ENCODE measurements around the gene SLC25A15. TPM values are rescaled to one million over a fixed set of nuclear protein-coding genes. Genes with fewer than 3 reads are reported as not detected.

Gene SLC25A15
- total RNA-seq: 5.2 TPM

GRCh38 chr13:40789275-40790153 is at the start of gene SLC25A15:
TSS of gene SLC25A15 (plus strand) at chr13:40789611. CDS start at chr13:40793227, 3,616 bp downstream.
- peak; percentile 75 for DNase-seq (ENCODE audit: low spot score)

- no peak for DNase-seq (ENCODE audit: low spot score)
These were observed 40.1 kb upstream of the SLC25A15 start for GRCh38 chr13:40749327-40749726.

GRCh38 chr13:40755082-40755700 is 34.2 kb upstream of the SLC25A15 start:
- DNase-seq (ENCODE audit: low spot score): no peak

- DNase-seq (ENCODE audit: low spot score): no peak
These were observed 33.4 kb upstream of the SLC25A15 start for GRCh38 chr13:40756042-40756441.

GRCh38 chr13:40758811-40759210 is 30.6 kb upstream of the SLC25A15 start:
- no peak for DNase-seq (ENCODE audit: low spot score)

- DNase-seq (ENCODE audit: low spot score): no peak
These were observed 26.6 kb upstream of the SLC25A15 start for GRCh38 chr13:40762849-40763248.

GRCh38 chr13:40764587-40765403 is 24.6 kb upstream of the SLC25A15 start:
- DNase-seq (ENCODE audit: low spot score): no peak

GRCh38 chr13:40765602-40766001 is 23.8 kb upstream of the SLC25A15 start:
- DNase-seq (ENCODE audit: low spot score): no peak

GRCh38 chr13:40769970-40770369 is 19.4 kb upstream of the SLC25A15 start:
- DNase-seq (ENCODE audit: low spot score): no peak

- no peak for DNase-seq (ENCODE audit: low spot score)
These were observed 18.8 kb upstream of the SLC25A15 start for GRCh38 chr13:40770609-40770933.

GRCh38 chr13:40770934-40771618 is 18.3 kb upstream of the SLC25A15 start, which contains the start of gene MRPS31:
TSS of gene MRPS31 (minus strand) at chr13:40771190. CDS start at chr13:40771136, 54 bp downstream.
- DNase-seq (ENCODE audit: low spot score): peak; percentile 96

- DNase-seq (ENCODE audit: low spot score): no peak
These were observed 16.5 kb upstream of the SLC25A15 start for GRCh38 chr13:40772765-40773473.

GRCh38 chr13:40774672-40775071 is 14.7 kb upstream of the SLC25A15 start:
- no peak for DNase-seq (ENCODE audit: low spot score)

- DNase-seq (ENCODE audit: low spot score): no peak
These were observed 13.2 kb upstream of the SLC25A15 start for GRCh38 chr13:40776232-40776631.

GRCh38 chr13:40776681-40777165 is 12.7 kb upstream of the SLC25A15 start:
- no peak for DNase-seq (ENCODE audit: low spot score)

GRCh38 chr13:40777166-40777808 is 12.1 kb upstream of the SLC25A15 start:
- no peak for DNase-seq (ENCODE audit: low spot score)

- DNase-seq (ENCODE audit: low spot score): no peak
These were observed 11.6 kb upstream of the SLC25A15 start for GRCh38 chr13:40777809-40778175.

- no peak for DNase-seq (ENCODE audit: low spot score)
These were observed 10.4 kb upstream of the SLC25A15 start for GRCh38 chr13:40779049-40779448.

- no peak for DNase-seq (ENCODE audit: low spot score)
These were observed 9.6 kb upstream of the SLC25A15 start for GRCh38 chr13:40779796-40780285.

GRCh38 chr13:40780822-40781401 is 8.5 kb upstream of the SLC25A15 start:
- DNase-seq (ENCODE audit: low spot score): no peak

Measured in ureter (tissue), 1 donor.